HepG2 (cell line): ENCODE measurements around the gene RWDD4. TPM values are rescaled to one million over a fixed set of nuclear protein-coding genes. Genes with fewer than 3 reads are reported as not detected.
A peak's percentile ranks its signal among the peaks of the same experiment; 100 is the strongest.

ENCODE experiments used
- ATAC-seq: fragments of 200-7000 bp; cut with Tn5 transposase; 3 replicates; pipeline ENCODE4 v1.9.1; 2020; ENCODE audit warnings: mild to moderate bottlenecking, moderate library complexity
- BruUV-seq: library from RNA; stranded (reverse); fragments of 400-500 nt; replicated peaks from 2 replicates; lab custom pipeline; 2021; lab: Mats Ljungman, UMichigan
- CTCF ChIA-PET: fragments of 300-600 bp; formaldehyde crosslinking; extraction: SDS; loops from one replicate; lab custom pipeline; 2021; ENCODE audit warnings: low total read pairs, inconsistent platforms, low intra/inter-chr PET ratio; lab: Yijun Ruan, JAX
- POLR2A ChIA-PET: fragments of 350-600 bp; sonication (Branson Sonifier 250); formaldehyde crosslinking; loops from one replicate; lab custom pipeline; 2020; ENCODE audit warnings: antibody characterized with exemption, inconsistent platforms; lab: Yijun Ruan, JAX
- DNase-seq: peaks from one replicate; pipeline ENCODE4 v3.0.0-alpha.2; 2015; ENCODE audit warnings: low spot score
- FAIRE-seq: peaks from 3 replicates; lab custom pipeline; 2011; peaks lifted over from hg19 to GRCh38; lab: Jason Lieb, UNC
- H2AFZ ChIP-seq: one replicate; pipeline ENCODE4 v1.6.1; 2011; ENCODE audit warnings: low read length, inconsistent platforms
- H3K27ac ChIP-seq: fragments of 300-600 bp; 3 replicates; pipeline ENCODE4 v1.8.0; 2011; ENCODE audit warnings: mixed run types, mild to moderate bottlenecking, mixed read lengths, low read length, inconsistent platforms; ENCODE audit not compliant: insufficient read depth; ENCODE audit errors: extremely low read length
- H3K27me3 ChIP-seq, 2 experiments: fragments of 200-600 bp in 1 of 2; 2 replicates in 1 of 2; 3 replicates in 1 of 2; pipeline versions ENCODE4 v1.6.0 to v1.8.0; 2011; ENCODE audit warnings: low read length in 2 of 2, mild to moderate bottlenecking in 2 of 2, moderate library complexity in 2 of 2, inconsistent platforms in 1 of 2; ENCODE audit not compliant: insufficient read depth in 2 of 2, control insufficient read depth in 1 of 2
- H3K36me3 ChIP-seq, 2 experiments: fragments of 200-600 bp in 1 of 2; replicated peaks in 1 of 2; 2 replicates in 1 of 2; 3 replicates in 1 of 2; pipeline versions ENCODE4 v1.5.1 to v1.8.0; 2011; ENCODE audit warnings: low read length in 2 of 2, inconsistent platforms in 1 of 2; ENCODE audit not compliant: insufficient read depth in 2 of 2, control insufficient read depth in 1 of 2
- H3K4me1 ChIP-seq: 2 replicates; pipeline ENCODE4 v1.5.1; 2012; ENCODE audit warnings: low read length, inconsistent platforms; ENCODE audit not compliant: insufficient read depth
- H3K4me2 ChIP-seq: 2 replicates; pipeline ENCODE4 v1.6.0; 2011; ENCODE audit warnings: low read depth, low read length, inconsistent platforms
- H3K4me3 ChIP-seq, 3 experiments: fragments of 200-600 bp in 1 of 3; sonication (generic), shearing (Covaris generic) in 1 of 3; replicated peaks in 1 of 3; 2 replicates each; pipeline ENCODE4 v1.5.1; 2011 to 2016; ENCODE audit warnings: low read length in 3 of 3, inconsistent platforms in 2 of 3, low read depth in 2 of 3, mild to moderate bottlenecking in 2 of 3, control low read depth in 1 of 3, mixed read lengths in 1 of 3; ENCODE audit not compliant: insufficient read depth in 1 of 3
- H3K79me2 ChIP-seq: one replicate; pipeline ENCODE4 v1.6.1; 2011; ENCODE audit warnings: low read length, inconsistent platforms; ENCODE audit not compliant: insufficient read depth
- H3K9ac ChIP-seq: 2 replicates; pipeline ENCODE4 v1.6.0; 2011; ENCODE audit warnings: mild to moderate bottlenecking, low read depth, low read length, inconsistent platforms; ENCODE audit not compliant: insufficient read depth
- H3K9me3 ChIP-seq: 2 replicates; pipeline ENCODE4 v1.5.1; 2012; ENCODE audit warnings: mild to moderate bottlenecking, low read length
- H4K20me1 ChIP-seq: 2 replicates; pipeline ENCODE4 v1.6.0; 2011; ENCODE audit warnings: inconsistent platforms, mild to moderate bottlenecking, low read length, moderate library complexity; ENCODE audit not compliant: insufficient read depth
- E2F2 ChIP-seq: sonication (generic); formaldehyde crosslinking; IDR thresholded peaks from 2 replicates; pipeline ENCODE4 v1.4.0; 2020; ENCODE audit warnings: missing genetic modification reagents, borderline replicate concordance
- JUNB ChIP-seq: sonication (generic); formaldehyde crosslinking; IDR thresholded peaks from 2 replicates; pipeline ENCODE4 v1.8.0; 2022; ENCODE audit warnings: missing genetic modification reagents, mild to moderate bottlenecking, borderline replicate concordance
- NFE2 ChIP-seq: sonication (generic); formaldehyde crosslinking; IDR thresholded peaks from 2 replicates; pipeline ENCODE4 v1.4.0; 2020; ENCODE audit warnings: missing genetic modification reagents
- NFYB ChIP-seq: sonication (generic); formaldehyde crosslinking; IDR thresholded peaks from 2 replicates; pipeline ENCODE4 v1.4.0; 2020; ENCODE audit warnings: missing genetic modification reagents
- NFYC ChIP-seq: IDR thresholded peaks from 2 replicates; pipeline ENCODE4 v1.6.1; 2016; ENCODE audit warnings: missing genetic modification reagents, missing compliant biosample characterization
- NR1H2 ChIP-seq: sonication (generic); formaldehyde crosslinking; IDR thresholded peaks from 2 replicates; pipeline ENCODE4 v1.8.1; 2022; ENCODE audit warnings: low read depth, missing genetic modification reagents, borderline replicate concordance
- PBX2 ChIP-seq: IDR thresholded peaks from 2 replicates; pipeline ENCODE4 v1.6.1; 2016; ENCODE audit warnings: control low read depth
- RAD51 ChIP-seq: fragments of 450-650 bp; IDR thresholded peaks from 2 replicates; pipeline ENCODE4 v1.6.1; 2016; ENCODE audit warnings: borderline replicate concordance
- SETDB1 ChIP-seq: sonication (generic); formaldehyde crosslinking; IDR thresholded peaks from 2 replicates; pipeline ENCODE4 v1.5.1; 2020; ENCODE audit warnings: missing genetic modification reagents, mild to moderate bottlenecking, borderline replicate concordance
- ZNF274 ChIP-seq: sonication (generic); formaldehyde crosslinking; IDR thresholded peaks from 2 replicates; pipeline ENCODE4 v1.5.1; 2020; ENCODE audit warnings: mild to moderate bottlenecking, missing genetic modification reagents
- ZNF280B ChIP-seq: sonication (generic); formaldehyde crosslinking; IDR thresholded peaks from 2 replicates; pipeline ENCODE4 v1.5.0; 2020; ENCODE audit warnings: missing genetic modification reagents, mild to moderate bottlenecking, borderline replicate concordance
- ZNF337 ChIP-seq: sonication (generic); formaldehyde crosslinking; IDR thresholded peaks from 2 replicates; pipeline ENCODE4 v1.5.1; 2020; ENCODE audit warnings: missing genetic modification reagents, low read depth, mild to moderate bottlenecking, borderline replicate concordance
- ZNF577 ChIP-seq: sonication (generic); formaldehyde crosslinking; IDR thresholded peaks from 2 replicates; pipeline ENCODE4 v1.4.0; 2020; ENCODE audit warnings: mild to moderate bottlenecking, low read depth, missing genetic modification reagents, borderline replicate concordance
- WGBS: methylation state at CpG from one replicate; pipeline ENCODE4 v1.1.6; 2017; ENCODE audit warnings: low lambda C conversion rate; 5-methylcytosine and 5-hydroxymethylcytosine counted together
- in situ Hi-C: cut with HindIII; loops from 2 replicates; pipeline ENCODE4 v1.10.0; 2017; ENCODE audit warnings: low pct_unique_long_range_greater_than_20kb; ENCODE audit not compliant: extremely low pct_ligation_motif_present
- intact Hi-C: fragments of 100-400 bp; cut with micrococcal nuclease; formaldehyde crosslinking; loops from one replicate; pipeline ENCODE4 v1.10.0; 2022; ENCODE audit not compliant: unreplicated experiment
- polyA plus RNA-seq, 8 experiments: library from polyadenylated mRNA; depleted of rRNA in 3 of 8; stranded (reverse) in 7 of 8; unstranded in 1 of 8; fragments of >200 nt; fragmentation: Illumina TruSeq in 4 of 8; extraction: Trizol in 4 of 8; gene quantifications; 2 replicates each; pipeline versions ENCODE4 v1.2.1 to v1.2.3, GENCODE V29; 2011 to 2016; ENCODE audit warnings: low read depth in 4 of 8, missing spikeins in 1 of 8, mixed read lengths in 1 of 8; ENCODE audit not compliant: insufficient read depth in 1 of 8
- total RNA-seq, 5 experiments: library from RNA; depleted of rRNA; stranded (reverse); fragments of >200 nt; fragmentation: Illumina TruSeq; extraction: Trizol; gene quantifications; 2 replicates each; pipeline ENCODE4 v1.2.3, GENCODE V29; 2016; ENCODE audit warnings: low read depth in 1 of 5

Gene RWDD4
- total and polyA plus RNA-seq, 2 of the 13 experiments (the other 11 are each of a cell fraction or from before 2014, with no cell fraction given), result 10.2 to 25.4 TPM

- in situ Hi-C loops, result no loop called here
- no peaks in the 10 kb centered on the region for H3K36me3 ChIP-seq
- 23% methylated on average over 5 of the region's 7 CpGs for WGBS
- ATAC-seq (no peak; the same call in 2 of the 3 replicates), FAIRE-seq (no peak), DNase-seq (no peak)
- no peaks in the 10 kb centered on the region for H3K27me3 ChIP-seq
- no peaks in the 10 kb centered on the region for H4K20me1 ChIP-seq
- CTCF ChIA-PET, result no interaction called here
- no peak overlapping the region for H3K9ac ChIP-seq
- no peaks in the 10 kb centered on the region for H3K79me2 ChIP-seq
- no peak overlapping the region for H3K27ac ChIP-seq
- BruUV-seq, result no TSS peak
- H3K9me3 ChIP-seq, result no peaks in the 10 kb centered on the region
- POLR2A ChIA-PET, result no interaction called here
- no peak for TF ChIP-seq NR1H2 (CRISPR knock-in tag)
- TF ChIP-seq NFE2 (CRISPR knock-in tag), result no peak
- no peak for TF ChIP-seq JUNB (CRISPR knock-in tag)
- TF ChIP-seq ZNF280B, result no peak
- no peak overlapping the region for H2AFZ ChIP-seq
- intact Hi-C loops, result no loop called here
- 0 out of 2 replicates have a peak, but pooled peaks cover 8% of the 10 kb centered on the region for H3K4me1 ChIP-seq
- no peak overlapping the region for H3K4me2 ChIP-seq
- no peak overlapping the region for H3K4me3 ChIP-seq
These were observed 48.4 kb downstream of the RWDD4 start for GRCh38 chr4:183610613-183611012.

- Histone ChIP-seq H3K4me1 (0 out of 2 replicates have a peak, but pooled peaks cover 8% of the 10 kb centered on the region), H3K79me2 (no peaks in the 10 kb centered on the region), H4K20me1 (no peaks in the 10 kb centered on the region), H3K36me3 (no peaks in the 10 kb centered on the region), H3K4me3 (no peak overlapping the region), H3K9ac (no peak overlapping the region), H2AFZ (no peak overlapping the region), H3K4me2 (no peak overlapping the region), H3K27me3 (no peaks in the 10 kb centered on the region), H3K9me3 (no peaks in the 10 kb centered on the region), H3K27ac (no peak overlapping the region)
- ChIA-PET CTCF (no interaction called here), POLR2A (interaction anchor here (1.0 kb wide), 1 partner anchor 9 kb away, joined by 3 read pairs; no protein-coding TSS in a partner anchor)
- ATAC-seq, result no peak
- intact Hi-C loops (no loop called here), in situ Hi-C loops (no loop called here)
- 43% methylated on average over 2 of the region's 2 CpGs for WGBS
- DNase-seq, result no peak
- BruUV-seq, result no TSS peak
- no peak for FAIRE-seq
- 0 out of 2 replicates have a peak, but pooled peaks have one; percentile 22 for TF ChIP-seq NFYC
- 0 out of 2 replicates have a peak, but pooled peaks have one; percentile 31 for TF ChIP-seq RAD51
- TF ChIP-seq ZNF577, result no peak
- no peak for TF ChIP-seq E2F2 (CRISPR knock-in tag)
- TF ChIP-seq ZNF274, result no peak
- peak; percentile 40; the same call in 1 of the 2 replicates for TF ChIP-seq NFYB
- no peak for TF ChIP-seq ZNF337 (CRISPR knock-in tag)
- 0 out of 2 replicates have a peak, but pooled peaks have one; percentile 33 for TF ChIP-seq PBX2 (CRISPR knock-in tag)
- TF ChIP-seq SETDB1, result no peak
These were observed 49.0 kb downstream of the RWDD4 start for GRCh38 chr4:183610033-183610432.
